ENCODE results near the gene CCNC. TPM values are rescaled to one million over a fixed set of nuclear protein-coding genes. Genes with fewer than 3 reads are reported as not detected.
A peak's percentile ranks its signal among the peaks of the same experiment; 100 is the strongest.

Gene CCNC
- total RNA-seq, 1 experiment from 2014 or later = 93.1 TPM

DNA sequence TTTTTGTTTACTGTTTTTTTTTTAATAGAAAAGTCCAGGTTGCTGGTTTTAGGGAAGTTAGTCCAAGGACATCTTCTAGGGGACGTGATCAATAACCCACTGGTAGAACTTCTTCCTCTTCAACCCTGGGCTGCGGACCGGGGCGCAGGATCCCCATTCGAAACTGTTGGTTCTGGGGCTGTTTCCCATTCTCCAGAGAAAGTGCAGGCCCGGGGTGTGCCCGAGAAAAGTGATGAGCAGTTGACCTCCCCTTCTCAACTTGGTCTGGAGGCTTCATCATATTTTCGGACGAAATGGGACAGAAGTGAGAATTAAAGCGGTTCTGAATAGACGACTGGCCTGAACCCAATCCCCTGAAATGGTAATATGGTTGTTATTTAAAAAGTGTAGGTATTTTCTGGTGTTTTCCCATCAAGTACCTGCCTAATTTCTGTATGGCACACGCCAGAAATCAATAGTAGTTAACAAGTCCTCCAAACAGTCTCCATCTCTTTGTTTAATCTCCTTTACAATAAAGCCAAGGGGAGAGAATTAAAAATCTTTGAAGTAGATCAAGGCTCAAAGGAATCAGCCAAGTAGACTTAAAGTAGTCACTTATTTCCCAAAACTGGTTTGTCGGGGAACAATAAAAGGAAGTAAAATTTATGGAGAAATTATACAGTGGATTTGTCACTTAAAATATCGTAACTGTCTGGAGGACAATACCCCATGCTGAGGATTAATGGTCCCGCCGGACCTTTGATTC, 37.6 kb upstream of the CCNC start (continued):
- TF ChIP-seq TCF7 (CRISPR knock-in tag; IDR thresholded peaks at IDR 0.05; ENCODE audit: low read depth) = no peak
- TF ChIP-seq OVOL2 (CRISPR knock-in tag; IDR thresholded peaks at IDR 0.05; ENCODE audit: borderline replicate concordance) = no peak
- TF ChIP-seq HMGA2 (CRISPR knock-in tag; IDR thresholded peaks at IDR 0.05) = no peak
- TF ChIP-seq MYBL2 (CRISPR knock-in tag; IDR thresholded peaks at IDR 0.05) = no peak
- TF ChIP-seq, protein P1, sequence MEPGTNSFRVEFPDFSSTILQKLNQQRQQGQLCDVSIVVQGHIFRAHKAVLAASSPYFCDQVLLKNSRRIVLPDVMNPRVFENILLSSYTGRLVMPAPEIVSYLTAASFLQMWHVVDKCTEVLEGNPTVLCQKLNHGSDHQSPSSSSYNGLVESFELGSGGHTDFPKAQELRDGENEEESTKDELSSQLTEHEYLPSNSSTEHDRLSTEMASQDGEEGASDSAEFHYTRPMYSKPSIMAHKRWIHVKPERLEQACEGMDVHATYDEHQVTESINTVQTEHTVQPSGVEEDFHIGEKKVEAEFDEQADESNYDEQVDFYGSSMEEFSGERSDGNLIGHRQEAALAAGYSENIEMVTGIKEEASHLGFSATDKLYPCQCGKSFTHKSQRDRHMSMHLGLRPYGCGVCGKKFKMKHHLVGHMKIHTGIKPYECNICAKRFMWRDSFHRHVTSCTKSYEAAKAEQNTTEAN (CRISPR knock-in tag; IDR thresholded peaks at IDR 0.05) = no peak
- TF ChIP-seq ZNF121 (CRISPR knock-in tag; IDR thresholded peaks at IDR 0.05) = no peak
- TF ChIP-seq, protein P2, sequence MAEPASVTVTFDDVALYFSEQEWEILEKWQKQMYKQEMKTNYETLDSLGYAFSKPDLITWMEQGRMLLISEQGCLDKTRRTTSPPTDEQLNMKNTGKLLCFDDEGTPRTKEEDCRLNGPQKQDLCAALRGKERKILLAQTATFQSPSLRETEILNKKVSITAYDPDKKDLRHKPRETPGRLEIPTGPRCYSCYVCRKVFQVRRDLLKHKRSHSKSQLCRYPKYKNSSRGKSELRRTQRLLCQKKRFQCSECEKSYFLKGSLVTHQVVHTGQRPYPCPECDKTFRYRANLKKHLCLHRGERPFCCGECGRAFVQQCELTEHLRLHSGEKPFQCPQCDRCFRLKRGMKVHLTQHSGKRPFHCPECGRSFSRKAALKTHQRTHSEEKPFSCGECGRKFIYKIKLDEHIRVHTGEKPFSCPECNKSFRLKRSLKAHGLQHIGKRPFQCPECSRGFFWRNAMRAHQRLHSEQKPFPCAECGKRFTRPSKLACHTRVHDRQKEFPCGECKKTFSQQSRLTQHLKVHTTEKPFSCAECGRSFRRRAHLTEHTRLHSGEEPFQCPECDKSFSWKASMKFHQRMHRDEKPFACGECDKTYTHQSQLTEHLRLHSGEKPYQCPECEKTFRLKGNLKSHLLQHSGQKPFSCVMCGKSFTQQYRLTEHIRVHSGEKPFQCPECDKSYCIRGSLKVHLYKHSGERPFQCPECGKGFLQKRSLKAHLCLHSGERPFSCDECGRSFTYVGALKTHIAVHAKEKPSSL (CRISPR knock-in tag; conservative IDR thresholded peaks at IDR 0.05) = no peak

GRCh38 chr6:99605074-99605734, 36.7 kb upstream of the CCNC start:
- TF ChIP-seq GTF2I (CRISPR knock-in tag; conservative IDR thresholded peaks at IDR 0.05) (peak; percentile 82; the same call in 1 of the 2 replicates), RELA (CRISPR knock-in tag; IDR thresholded peaks at IDR 0.05; ENCODE audit: borderline replicate concordance) (no peak)
- Mint-ChIP-seq H3K9me3 (no peaks in the 10 kb centered on the region), H3K36me3 (no peaks in the 10 kb centered on the region), H3K4me3 (0 out of 2 replicates have a peak overlapping the region, but pooled peaks have one; percentile 62), H3K27ac (no peak overlapping the region), H3K4me1 (peaks cover 62% of the 10 kb centered on the region), H3K27me3 (ENCODE audit: low read depth) (peaks cover 100% of the 10 kb centered on the region)
- ChIA-PET CTCF (interaction anchor here (0.5 to 3.0 kb wide), 17 partner anchors 9 to 1781 kb away, joined by 3 to 34 read pairs (median 4); partner anchors contain the start of genes CCNC and SIM1), POLR2A (interaction anchor here (1.1 kb wide), 1 partner anchor 37 kb away, joined by 4 read pairs; the partner anchor contains the start of gene CCNC)
- DNase-seq (ENCODE audit: low spot score) (peak; percentile 64), ATAC-seq (peak; percentile 13; the same call in 1 of the 2 replicates)

- peaks cover 58% of the 10 kb centered on the region for H3K4me1 Mint-ChIP-seq
- TF ChIP-seq GRHL2 (CRISPR knock-in tag; IDR thresholded peaks at IDR 0.05; ENCODE audit: insufficient replicate concordance, severe bottlenecking) (no peak), OVOL2 (CRISPR knock-in tag; IDR thresholded peaks at IDR 0.05; ENCODE audit: borderline replicate concordance) (no peak), NFYB (CRISPR knock-in tag; conservative IDR thresholded peaks at IDR 0.05; ENCODE audit: low read depth) (no peak), PREB (CRISPR knock-in tag; IDR thresholded peaks at IDR 0.05; ENCODE audit: borderline replicate concordance) (no peak), MYBL2 (CRISPR knock-in tag; IDR thresholded peaks at IDR 0.05) (no peak), AR (CRISPR knock-in tag; IDR thresholded peaks at IDR 0.05) (no peak), FOXJ3 (CRISPR knock-in tag; IDR thresholded peaks at IDR 0.05; ENCODE audit: borderline replicate concordance) (no peak), FOXP1 (CRISPR knock-in tag; IDR thresholded peaks at IDR 0.05; ENCODE audit: borderline replicate concordance) (no peak), RELA (CRISPR knock-in tag; IDR thresholded peaks at IDR 0.05; ENCODE audit: borderline replicate concordance) (no peak), FOXK1 (CRISPR knock-in tag; IDR thresholded peaks at IDR 0.05) (no peak), ZNF423 (CRISPR knock-in tag; IDR thresholded peaks at IDR 0.05) (no peak)
- TF ChIP-seq, protein P3, sequence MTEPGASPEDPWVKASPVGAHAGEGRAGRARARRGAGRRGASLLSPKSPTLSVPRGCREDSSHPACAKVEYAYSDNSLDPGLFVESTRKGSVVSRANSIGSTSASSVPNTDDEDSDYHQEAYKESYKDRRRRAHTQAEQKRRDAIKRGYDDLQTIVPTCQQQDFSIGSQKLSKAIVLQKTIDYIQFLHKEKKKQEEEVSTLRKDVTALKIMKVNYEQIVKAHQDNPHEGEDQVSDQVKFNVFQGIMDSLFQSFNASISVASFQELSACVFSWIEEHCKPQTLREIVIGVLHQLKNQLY (CRISPR knock-in tag; IDR thresholded peaks at IDR 0.05) = no peak
- CTCF ChIA-PET = interaction anchor here (0.9 to 3.0 kb wide), 14 partner anchors 9 to 860 kb away, joined by 3 to 34 read pairs (median 5); partner anchors contain the start of genes CCNC and SIM1
- DNase-seq (ENCODE audit: low spot score) (peak; percentile 43), ATAC-seq (0 out of 2 replicates have a peak, but pooled peaks have one; percentile 1)
- H3K4me3 Mint-ChIP-seq = peak overlapping the region; percentile 62
- H3K9me3 Mint-ChIP-seq = no peaks in the 10 kb centered on the region
- H3K36me3 Mint-ChIP-seq = no peaks in the 10 kb centered on the region
- no peak overlapping the region for H3K27ac Mint-ChIP-seq
- H3K27me3 Mint-ChIP-seq (ENCODE audit: low read depth) = peaks cover 100% of the 10 kb centered on the region
- POLR2A ChIA-PET = interaction anchor here (1.1 kb wide), 1 partner anchor 36 kb away, joined by 4 read pairs; the partner anchor contains the start of gene CCNC
These were observed 36.0 kb upstream of the CCNC start for GRCh38 chr6:99604166-99605073.
